ENCODE measurements around the gene ADARB2.

ADARB2 gene

GRCh38 chr10:1156616-1156886 lies 580.8 kb downstream of the ADARB2 start:
- DNase-seq = no peak

DNA sequence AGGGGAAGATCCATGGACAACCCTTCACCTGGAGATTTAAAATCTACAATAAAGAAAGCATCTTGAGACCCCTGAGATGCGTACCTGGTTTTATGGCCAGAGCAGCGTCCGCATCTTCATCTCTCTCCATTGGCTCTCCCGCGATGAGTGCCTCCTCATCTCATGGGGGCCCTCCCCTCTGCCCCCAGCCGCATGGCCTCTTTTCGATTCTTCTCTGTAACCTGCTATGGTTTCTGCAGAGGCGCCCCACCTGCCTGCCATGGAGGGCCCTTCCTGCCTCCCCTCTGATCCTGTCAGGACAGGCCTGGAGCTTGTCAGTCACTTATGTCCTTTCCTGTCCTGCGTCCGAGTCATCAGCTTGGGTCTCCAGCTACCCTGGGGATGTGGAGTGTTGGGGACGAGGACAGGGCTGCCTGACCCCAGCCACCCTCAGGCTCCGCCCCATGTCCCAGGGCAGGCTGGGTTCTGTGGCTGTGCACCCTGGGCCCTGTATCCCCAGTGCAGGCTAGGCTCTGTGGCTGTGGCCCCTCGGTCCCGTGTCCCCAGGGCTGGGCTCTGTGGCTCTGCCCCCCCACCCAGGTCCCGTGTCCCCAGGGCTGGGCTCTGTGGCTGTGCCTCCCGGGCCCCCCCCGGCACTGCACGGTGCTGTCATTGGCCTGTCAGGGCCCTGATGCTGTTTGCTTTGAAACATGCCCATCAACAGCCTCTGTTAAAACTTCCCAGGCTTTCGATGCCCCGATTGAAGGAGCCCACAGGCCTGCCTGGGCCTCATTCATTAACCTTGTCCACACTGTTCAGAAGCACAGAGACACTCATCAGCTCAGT lies 581.3 kb downstream of the ADARB2 start:
- no peak for DNase-seq

- no peak for DNase-seq
These were observed 582.6 kb downstream of the ADARB2 start for GRCh38 chr10:1154531-1155295.

GRCh38 chr10:1153805-1154351 lies 583.4 kb downstream of the ADARB2 start:
- DNase-seq = no peak

DNA sequence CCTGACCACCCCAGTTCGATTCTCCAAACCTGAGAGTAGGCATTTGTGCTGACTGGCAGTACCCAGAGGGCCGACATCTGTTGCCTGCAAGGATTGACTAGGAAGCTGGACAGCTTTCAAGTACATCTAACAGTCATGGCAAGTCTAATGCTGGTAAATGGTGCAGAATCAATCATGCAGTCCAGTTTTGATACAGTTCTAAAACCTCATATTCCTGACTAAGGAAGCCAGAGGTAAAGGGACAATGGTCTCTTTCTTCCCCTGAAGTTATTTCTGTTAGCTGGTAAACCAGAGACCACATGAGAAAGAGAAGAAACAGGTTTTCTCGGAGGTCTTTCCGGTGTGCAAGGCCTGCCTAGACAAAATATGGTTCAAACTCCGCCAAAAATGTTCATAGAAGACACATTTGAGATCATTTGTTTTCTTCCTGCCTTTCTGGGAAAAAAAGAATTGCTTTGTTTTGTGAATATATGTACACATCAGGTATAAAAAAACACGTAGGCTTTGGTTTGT lies 584.0 kb downstream of the ADARB2 start:
- no peak for DNase-seq

GRCh38 chr10:1152386-1153250 lies 584.7 kb downstream of the ADARB2 start:
- DNase-seq = no peak

GRCh38 chr10:1151076-1152033 lies 586.0 kb downstream of the ADARB2 start:
- no peak for DNase-seq

GRCh38 chr10:1150638-1150955 lies 586.7 kb downstream of the ADARB2 start:
- DNase-seq = no peak

DNA sequence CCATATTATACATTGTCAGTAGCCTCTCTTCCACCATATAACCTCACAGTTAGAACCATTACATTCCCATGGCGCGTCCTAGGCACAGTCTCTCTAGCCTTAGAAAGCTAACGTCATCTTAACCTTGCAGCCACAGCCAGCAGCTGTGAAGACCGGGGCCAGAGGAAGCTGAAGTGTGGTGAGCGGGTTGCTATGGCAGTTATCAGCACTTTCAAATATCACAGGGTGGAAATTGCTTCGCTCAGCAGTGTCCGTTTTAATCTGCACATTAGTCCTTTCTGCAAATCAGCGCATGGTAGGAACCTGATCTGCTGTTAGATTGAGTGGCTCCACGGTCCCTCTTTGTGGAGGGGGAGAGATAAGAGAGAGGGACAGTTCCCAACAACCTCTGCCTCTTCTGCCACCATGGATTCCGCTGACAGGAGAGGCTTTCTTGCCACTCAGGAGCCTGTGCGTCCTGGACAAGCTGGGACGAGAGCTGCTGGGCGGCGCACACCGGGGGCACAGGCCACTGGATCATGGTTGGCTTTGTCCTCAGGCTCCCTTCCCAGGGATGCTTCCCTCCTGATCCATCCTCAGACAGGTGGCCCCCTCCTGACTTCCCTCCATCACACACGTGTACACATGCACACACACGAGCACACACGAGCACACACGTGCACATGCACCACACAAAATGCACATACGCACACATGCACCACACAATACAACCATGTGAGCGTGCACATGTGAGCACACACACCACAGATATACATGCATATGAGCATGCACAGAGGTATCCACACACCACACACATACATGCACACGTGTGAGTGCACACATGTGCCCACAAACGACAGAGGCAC lies 587.3 kb downstream of the ADARB2 start:
- no peak for DNase-seq

- DNase-seq = no peak
These were observed 588.3 kb downstream of the ADARB2 start for GRCh38 chr10:1148855-1149605.

GRCh38 chr10:1147810-1148209 lies 589.5 kb downstream of the ADARB2 start:
- no peak for DNase-seq

DNA sequence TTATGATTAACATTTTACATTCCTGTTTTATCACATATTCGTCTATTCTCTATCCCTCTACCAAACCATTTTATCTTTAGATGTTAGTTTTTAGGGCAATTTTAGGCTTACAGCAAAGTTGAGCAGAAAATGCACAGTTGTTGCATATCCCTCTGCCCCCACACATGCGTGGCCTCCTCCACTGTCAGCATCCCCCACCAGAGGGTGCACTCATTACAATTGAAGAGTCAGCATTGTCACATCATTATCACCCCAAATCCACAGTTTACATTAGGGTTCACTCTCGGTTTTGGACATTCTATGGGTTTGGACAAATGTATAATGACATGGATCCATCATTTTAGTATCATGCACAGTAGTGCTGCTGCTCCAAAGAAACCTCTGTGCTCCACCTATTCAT lies 594.7 kb downstream of the ADARB2 start:
- DNase-seq = no peak

- DNase-seq = no peak
These were observed 595.6 kb downstream of the ADARB2 start for GRCh38 chr10:1141701-1142100.

DNA sequence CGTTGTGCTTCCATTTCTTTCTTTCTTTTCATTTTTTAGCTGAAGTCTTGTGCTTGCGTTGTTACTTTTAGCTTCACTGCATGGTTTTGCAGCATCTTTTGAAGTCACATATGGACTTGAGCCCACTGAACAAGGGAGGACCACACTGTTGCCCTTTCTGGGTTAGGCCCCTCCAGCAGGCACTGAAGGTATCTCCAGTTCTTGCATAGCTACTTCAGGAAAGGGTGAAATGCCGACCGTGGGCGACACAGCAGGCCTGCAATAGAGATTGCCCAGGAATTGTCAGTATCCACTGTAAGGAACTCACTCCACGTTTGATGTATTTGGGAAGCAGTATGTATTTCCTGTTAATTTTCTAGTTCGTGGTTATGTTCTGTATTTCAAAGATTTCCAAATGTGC lies 596.1 kb downstream of the ADARB2 start:
- no peak for DNase-seq

DNA sequence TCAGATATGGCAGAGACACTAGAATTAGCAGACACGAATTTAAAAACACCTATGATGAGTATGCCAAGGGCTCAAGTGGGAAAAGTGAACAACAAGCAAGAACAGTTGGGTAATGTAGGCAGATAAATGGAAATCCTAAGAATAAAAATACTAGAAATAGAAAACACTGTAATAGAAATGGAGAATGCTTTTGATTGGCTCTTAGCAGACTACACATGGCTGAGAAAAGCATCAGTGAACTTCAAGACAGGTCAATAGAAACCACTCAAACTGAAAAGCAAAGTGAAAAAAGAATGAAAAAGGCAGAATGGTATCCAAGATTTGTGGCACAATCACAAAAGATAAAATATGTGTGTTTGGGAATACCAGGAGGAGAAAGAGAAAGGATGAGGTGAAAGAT lies 598.8 kb downstream of the ADARB2 start:
- DNase-seq = no peak

DNA sequence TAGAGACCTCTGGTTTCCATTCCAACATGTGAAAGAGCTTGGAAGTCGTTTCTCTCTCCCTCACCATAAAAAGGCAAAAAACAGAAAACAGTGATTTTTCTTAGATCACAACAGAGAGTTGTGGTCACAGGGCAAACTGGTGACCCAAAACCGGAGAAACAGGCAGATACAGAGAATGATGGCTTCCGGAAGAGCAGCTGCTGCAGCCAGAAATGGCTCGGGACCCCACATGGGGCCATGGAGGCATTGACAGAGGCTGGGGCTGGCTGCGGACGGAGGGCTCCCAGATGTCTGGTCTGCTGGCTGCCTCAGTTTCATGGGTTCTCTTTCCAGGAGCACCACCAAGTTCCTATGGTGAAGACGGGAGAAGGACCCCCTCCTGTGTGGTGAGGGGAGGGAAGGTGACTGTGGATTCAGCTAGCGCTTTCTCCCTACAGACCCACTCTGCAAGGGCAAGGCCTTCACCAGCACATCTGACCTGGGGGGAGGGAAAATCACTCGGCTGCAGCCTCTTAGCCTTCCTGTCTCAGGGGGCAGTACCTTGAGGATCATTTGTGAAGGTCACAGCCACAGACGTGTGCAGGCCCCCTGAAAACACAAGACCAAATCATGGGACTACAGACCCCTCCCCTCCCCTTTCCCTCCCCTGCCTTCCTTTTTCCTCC lies 599.7 kb downstream of the ADARB2 start:
- DNase-seq = no peak

- DNase-seq = no peak
These were observed 601.1 kb downstream of the ADARB2 start for GRCh38 chr10:1136268-1136667.

- no peak for DNase-seq
These were observed 603.2 kb downstream of the ADARB2 start for GRCh38 chr10:1134156-1134555.

- DNase-seq = no peak
These were observed 603.8 kb downstream of the ADARB2 start for GRCh38 chr10:1133495-1134045.

Measured in right hindlimb (tissue), 1 donor.